ENCODE results near the gene MED12L. TPM values are rescaled to one million over a fixed set of nuclear protein-coding genes. Genes with fewer than 3 reads are reported as not detected.

Gene MED12L
- total RNA-seq, 4 donors from 2014 or later = under 0.01 to 0.34 (median 0.27) TPM

DNA sequence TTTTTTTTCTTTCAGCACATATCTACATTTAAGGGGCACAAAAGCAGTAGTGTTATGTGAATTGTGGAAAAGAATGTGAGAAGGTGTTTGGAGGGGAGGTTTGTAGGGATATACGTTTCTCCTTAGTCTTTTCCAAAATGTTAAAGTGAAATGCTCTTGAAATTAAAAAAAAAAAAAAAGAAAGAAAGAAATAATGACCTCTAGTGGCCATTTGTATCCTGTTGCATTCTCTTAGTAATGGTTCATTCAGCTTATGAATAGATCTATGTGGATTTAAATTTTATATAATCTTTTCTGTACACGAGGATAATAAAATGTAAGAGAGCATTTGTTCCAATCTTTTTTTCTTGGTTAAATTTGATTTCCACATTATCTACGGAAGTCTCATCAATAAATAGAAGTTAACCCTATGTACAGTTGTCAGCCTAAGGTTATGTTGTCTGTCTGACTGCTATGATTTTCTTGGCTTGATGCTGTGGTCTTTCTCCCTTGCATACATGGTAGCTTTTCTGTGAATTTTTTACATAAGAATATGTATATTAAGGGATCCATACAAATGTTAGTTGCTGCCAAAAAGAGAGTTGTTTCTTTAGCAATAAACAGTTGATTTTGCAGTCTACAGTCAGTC lies 242.2 kb downstream of the MED12L start:
- TF ChIP-seq, protein P1, sequence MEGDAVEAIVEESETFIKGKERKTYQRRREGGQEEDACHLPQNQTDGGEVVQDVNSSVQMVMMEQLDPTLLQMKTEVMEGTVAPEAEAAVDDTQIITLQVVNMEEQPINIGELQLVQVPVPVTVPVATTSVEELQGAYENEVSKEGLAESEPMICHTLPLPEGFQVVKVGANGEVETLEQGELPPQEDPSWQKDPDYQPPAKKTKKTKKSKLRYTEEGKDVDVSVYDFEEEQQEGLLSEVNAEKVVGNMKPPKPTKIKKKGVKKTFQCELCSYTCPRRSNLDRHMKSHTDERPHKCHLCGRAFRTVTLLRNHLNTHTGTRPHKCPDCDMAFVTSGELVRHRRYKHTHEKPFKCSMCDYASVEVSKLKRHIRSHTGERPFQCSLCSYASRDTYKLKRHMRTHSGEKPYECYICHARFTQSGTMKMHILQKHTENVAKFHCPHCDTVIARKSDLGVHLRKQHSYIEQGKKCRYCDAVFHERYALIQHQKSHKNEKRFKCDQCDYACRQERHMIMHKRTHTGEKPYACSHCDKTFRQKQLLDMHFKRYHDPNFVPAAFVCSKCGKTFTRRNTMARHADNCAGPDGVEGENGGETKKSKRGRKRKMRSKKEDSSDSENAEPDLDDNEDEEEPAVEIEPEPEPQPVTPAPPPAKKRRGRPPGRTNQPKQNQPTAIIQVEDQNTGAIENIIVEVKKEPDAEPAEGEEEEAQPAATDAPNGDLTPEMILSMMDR (IDR thresholded peaks at IDR 0.05; ENCODE audit: low read depth) = no peak

DNA sequence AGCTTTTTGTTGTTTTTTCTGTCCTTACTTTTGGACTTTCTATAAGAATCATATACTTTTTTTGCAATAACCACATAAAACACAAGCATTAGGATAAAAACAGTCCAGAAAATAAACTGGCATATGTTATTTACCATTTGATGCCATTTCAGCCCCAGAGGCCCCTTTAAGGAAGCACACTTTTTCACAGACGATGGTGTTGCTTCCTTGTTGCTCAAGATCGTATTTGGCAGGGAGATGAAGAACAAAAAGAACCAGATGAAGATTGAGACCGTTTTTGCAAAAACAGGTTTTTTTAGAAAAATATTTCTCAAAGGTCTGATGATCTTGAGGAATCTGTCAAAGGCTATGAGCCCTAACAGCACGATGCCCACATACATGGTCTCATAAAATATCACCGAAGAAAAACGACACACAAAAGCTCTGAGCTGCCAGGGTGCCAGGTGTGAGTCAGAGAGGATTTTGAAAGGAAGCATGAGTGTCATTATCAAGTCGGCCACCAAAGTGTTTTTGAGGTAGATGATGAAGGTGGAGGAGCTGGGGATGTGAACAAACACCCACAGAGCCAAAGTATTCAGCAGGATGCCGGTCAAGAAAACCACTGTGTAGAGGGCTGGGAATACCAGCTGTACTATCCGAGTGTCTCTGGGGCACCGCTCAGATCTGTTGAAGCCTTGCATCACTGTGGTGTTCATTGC lies 243.0 kb downstream of the MED12L start:
- TF ChIP-seq, protein P1 (IDR thresholded peaks at IDR 0.05; ENCODE audit: low read depth) = no peak

DNA sequence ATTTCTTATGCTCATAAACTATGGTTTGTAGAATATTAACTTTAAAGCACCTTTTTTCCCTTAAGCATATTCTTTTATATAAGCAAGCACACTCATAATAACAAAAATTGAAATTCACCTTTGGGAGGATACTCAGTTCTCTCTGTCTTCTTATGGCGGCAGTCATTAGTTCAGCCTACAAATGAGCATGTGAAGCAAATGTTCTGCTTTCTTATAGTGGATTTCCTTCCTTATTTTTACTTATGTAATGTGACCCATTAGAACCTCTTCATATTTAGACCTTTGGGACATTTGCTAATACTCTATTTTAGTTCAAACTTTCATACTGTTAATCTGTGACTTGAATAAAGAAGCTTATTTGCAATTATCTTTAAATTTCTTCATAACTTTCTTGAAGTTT lies 243.9 kb downstream of the MED12L start, which contains the start of gene P2RY13:
TSS of gene P2RY13 (minus strand) at position 187 of the 400 bp plus-strand sequence. CDS start at position 166, 21 bp downstream.
- TF ChIP-seq, protein P1 (IDR thresholded peaks at IDR 0.05; ENCODE audit: low read depth) = no peak

DNA sequence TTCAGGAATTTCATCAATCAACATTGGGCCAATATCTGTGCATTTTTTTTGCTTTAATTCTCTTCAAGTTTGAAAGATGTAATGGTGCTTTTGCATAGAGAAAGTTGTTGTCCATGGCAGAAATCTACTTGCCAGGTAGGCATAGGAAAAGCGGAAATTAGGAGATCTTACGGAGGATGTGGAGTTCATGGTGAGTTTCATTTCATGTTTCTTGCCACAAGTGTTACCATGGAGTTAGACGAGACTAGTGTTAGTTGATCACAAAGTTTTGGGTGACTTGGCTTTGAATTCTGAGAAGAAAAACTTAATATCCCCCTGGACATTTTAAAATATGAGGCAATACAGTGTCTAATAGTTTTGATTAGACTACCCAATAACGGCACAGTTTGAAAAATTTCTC lies 244.9 kb downstream of the MED12L start:
- TF ChIP-seq, protein P1 (IDR thresholded peaks at IDR 0.05; ENCODE audit: low read depth) = no peak

DNA sequence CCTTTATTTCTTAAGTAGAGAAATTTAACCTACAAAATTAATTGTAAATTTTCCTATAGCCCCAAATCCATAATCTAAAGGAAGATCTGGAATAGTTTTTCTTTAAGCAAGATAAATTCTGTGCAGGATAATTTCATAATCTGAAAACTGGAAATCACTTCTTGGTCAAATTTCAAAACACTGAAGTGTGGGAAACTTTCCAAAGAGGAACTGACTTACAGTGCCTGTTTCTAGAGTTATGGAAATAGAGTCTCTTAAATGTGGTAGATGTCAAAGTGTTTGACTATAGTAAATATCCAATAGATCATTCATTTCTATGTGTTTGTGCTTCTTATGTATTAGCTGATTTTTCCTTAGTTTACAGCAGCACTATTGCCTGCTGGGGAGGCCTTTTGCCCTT lies 245.4 kb downstream of the MED12L start:
- TF ChIP-seq, protein P1 (IDR thresholded peaks at IDR 0.05; ENCODE audit: low read depth) = no peak

DNA sequence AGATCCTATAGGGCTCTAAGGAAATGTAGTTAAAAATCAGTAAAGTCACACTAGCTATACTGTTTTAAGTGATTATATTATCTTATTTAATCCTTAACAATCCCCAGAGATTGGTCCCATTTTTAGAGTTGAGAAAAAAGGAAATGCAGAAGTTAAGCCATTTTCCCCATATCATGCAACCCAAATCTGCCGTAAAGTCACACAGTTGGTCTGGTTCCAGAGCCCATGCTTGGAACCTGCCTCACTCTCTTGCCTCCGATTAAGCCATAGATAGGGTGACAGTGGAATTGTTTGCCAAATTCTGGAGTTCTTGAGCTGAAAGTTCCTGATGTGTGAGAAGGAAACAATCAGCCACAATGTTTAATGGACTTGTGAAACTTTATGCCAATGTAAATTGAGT lies 246.2 kb downstream of the MED12L start:
- TF ChIP-seq, protein P1 (IDR thresholded peaks at IDR 0.05; ENCODE audit: low read depth) = no peak

DNA sequence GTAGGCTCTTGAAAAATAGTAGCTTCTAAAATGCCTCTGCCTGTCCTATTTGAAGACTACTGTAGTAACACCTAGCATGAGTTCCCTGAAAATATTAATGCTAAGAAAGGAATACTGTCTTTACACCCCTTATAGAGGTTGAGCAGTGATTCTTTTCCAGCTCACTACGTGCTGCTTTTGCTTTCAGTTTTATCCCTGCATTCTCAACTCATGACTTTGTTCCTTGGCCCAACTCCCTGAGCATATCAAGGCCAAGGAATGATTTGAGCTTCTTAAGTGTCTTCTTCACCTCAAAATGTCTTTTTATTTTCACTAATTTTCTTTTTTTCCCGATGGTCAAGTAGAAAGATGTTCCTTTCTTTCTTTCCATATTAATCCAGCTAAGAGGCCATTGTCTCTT lies 260.4 kb downstream of the MED12L start:
- TF ChIP-seq, protein P1 (IDR thresholded peaks at IDR 0.05; ENCODE audit: low read depth) = no peak
